GM23338 (cell line): ENCODE results near the gene ZFYVE21. TPM values are rescaled to one million over a fixed set of nuclear protein-coding genes. Genes with fewer than 3 reads are reported as not detected.

Source experiments
- ATAC-seq: fragments of 200-7000 bp; cut with Tn5 transposase; 3 replicates; pipeline ENCODE4 v1.9.1; 2020
- DNase-seq: peaks from one replicate; pipeline ENCODE4 v3.0.0-alpha.2; 2015; ENCODE audit warnings: low spot score
- H2AFZ ChIP-seq: fragments of 200-600 bp; sonication (generic); 2 replicates; pipeline ENCODE4 v1.8.0; 2016; ENCODE audit warnings: antibody characterized with exemption, mild to moderate bottlenecking, moderate library complexity
- H3F3A ChIP-seq: fragments of 200-600 bp; sonication (generic); replicated peaks from 2 replicates; pipeline ENCODE4 v1.8.0; 2017; ENCODE audit warnings: antibody characterized with exemption, mixed run types, low read depth
- H3K27ac ChIP-seq: fragments of 200-600 bp; sonication (generic); 2 replicates; pipeline ENCODE4 v1.6.1; 2016; ENCODE audit warnings: low read depth
- H3K27me3 ChIP-seq: fragments of 200-600 bp; sonication (generic); 2 replicates; pipeline ENCODE4 v1.8.0; 2016; ENCODE audit warnings: mild to moderate bottlenecking, mixed run types, moderate library complexity; ENCODE audit not compliant: insufficient read depth
- H3K36me3 ChIP-seq: fragments of 200-600 bp; sonication (generic); 2 replicates; pipeline ENCODE4 v1.8.0; 2016; ENCODE audit warnings: mild to moderate bottlenecking; ENCODE audit not compliant: insufficient read depth
- H3K4me1 ChIP-seq: fragments of 200-600 bp; sonication (generic); 2 replicates; pipeline ENCODE4 v1.8.0; 2016; ENCODE audit warnings: mild to moderate bottlenecking, moderate library complexity; ENCODE audit not compliant: insufficient read depth
- H3K4me2 ChIP-seq: fragments of 200-600 bp; sonication (generic); 2 replicates; pipeline ENCODE4 v1.7.1; 2017; ENCODE audit warnings: mixed run types
- H3K4me3 ChIP-seq: fragments of 200-600 bp; sonication (generic); 2 replicates; pipeline ENCODE4 v1.6.1; 2016; ENCODE audit warnings: mixed run types
- H3K79me2 ChIP-seq: fragments of 200-600 bp; sonication (generic); replicated peaks from 2 replicates; pipeline ENCODE4 v1.8.0; 2017; ENCODE audit warnings: mild to moderate bottlenecking; ENCODE audit not compliant: insufficient read depth
- H3K9me2 ChIP-seq: fragments of 200-600 bp; sonication (generic); 2 replicates; pipeline ENCODE4 v1.8.0; 2017; ENCODE audit not compliant: insufficient read depth
- H4K20me1 ChIP-seq: fragments of 200-600 bp; sonication (generic); replicated peaks from 2 replicates; pipeline ENCODE4 v1.8.0; 2017; ENCODE audit warnings: mild to moderate bottlenecking; ENCODE audit not compliant: insufficient read depth
- H3K27ac Mint-ChIP-seq: 2 replicates; pipeline ENCODE4 v1.8.0; 2020; ENCODE audit warnings: inconsistent platforms, mild to moderate bottlenecking, moderate library complexity, mixed read lengths
- H3K27me3 Mint-ChIP-seq: 3 replicates; pipeline ENCODE4 v1.8.0; 2022; ENCODE audit warnings: low read depth, mild to moderate bottlenecking, moderate library complexity, mixed read lengths, inconsistent platforms; ENCODE audit not compliant: insufficient read depth, poor library complexity
- H3K36me3 Mint-ChIP-seq: 3 replicates; pipeline ENCODE4 v1.8.0; 2021; ENCODE audit warnings: low read depth, mild to moderate bottlenecking, inconsistent platforms, moderate library complexity, mixed read lengths
- H3K4me1 Mint-ChIP-seq: 3 replicates; pipeline ENCODE4 v1.8.0; 2020; ENCODE audit warnings: mild to moderate bottlenecking, inconsistent platforms, mixed read lengths
- H3K4me3 Mint-ChIP-seq: 3 replicates; pipeline ENCODE4 v1.8.0; 2021; ENCODE audit warnings: moderate library complexity, mild to moderate bottlenecking, inconsistent platforms, mixed read lengths
- H3K9me3 Mint-ChIP-seq: 3 replicates; pipeline ENCODE4 v1.8.0; 2020; ENCODE audit warnings: moderate library complexity, mild to moderate bottlenecking, inconsistent platforms, mixed read lengths
- CTCF ChIP-seq, 2 experiments: fragments of 200-600 bp in 1 of 2; sonication (generic) in 1 of 2; conservative IDR thresholded peaks; 2 replicates each; pipeline versions ENCODE4 v1.5.1 to v1.6.1; 2016 to 2017; ENCODE audit warnings: antibody characterized with exemption in 2 of 2, low read depth in 2 of 2, mild to moderate bottlenecking in 2 of 2, moderate library complexity in 1 of 2
- ETS1 ChIP-seq: IDR thresholded peaks from 2 replicates; pipeline ENCODE4 v1.6.1; 2016; ENCODE audit warnings: antibody characterized with exemption
- NANOG ChIP-seq: IDR thresholded peaks from 2 replicates; pipeline ENCODE4 v1.6.1; 2016; ENCODE audit warnings: antibody characterized with exemption, borderline replicate concordance
- REST ChIP-seq: IDR thresholded peaks from one replicate; pipeline ENCODE4 v1.6.1; 2018; ENCODE audit warnings: antibody characterized with exemption; ENCODE audit not compliant: unreplicated experiment
- polyA plus RNA-seq: library from polyadenylated mRNA; unstranded; fragments of >200 nt; fragmentation: Nextera tagmentation; extraction: Ambion mirVana; gene quantifications from 2 replicates; pipeline ENCODE4 v1.2.1, GENCODE V29; 2016
- total RNA-seq: library from RNA; depleted of rRNA; stranded (reverse); fragments of >200 nt; shearing (Covaris generic); gene quantifications from 2 replicates; pipeline ENCODE4 v1.2.3, GENCODE V29; 2014

Gene ZFYVE21
- total and polyA plus RNA-seq, 2 experiments from 2014 or later: 88.0 to 89.6 TPM

- Histone ChIP-seq H3K4me3 (no peak overlapping the region), H3K9me2 (no peaks in the 10 kb centered on the region), H2AFZ (no peak overlapping the region), H3K27ac (no peak overlapping the region), H3K4me2 (no peak overlapping the region), H3K79me2 (no peaks in the 10 kb centered on the region), H3K27me3 (no peaks in the 10 kb centered on the region), H3F3A (no peaks in the 10 kb centered on the region), H3K36me3 (no peaks in the 10 kb centered on the region), H3K4me1 (no peaks in the 10 kb centered on the region), H4K20me1 (no peaks in the 10 kb centered on the region)
- peaks cover 2% of the 10 kb centered on the region for H3K4me1 Mint-ChIP-seq
- no peak overlapping the region for H3K27ac Mint-ChIP-seq
- no peak overlapping the region for H3K4me3 Mint-ChIP-seq
- no peaks in the 10 kb centered on the region for H3K27me3 Mint-ChIP-seq
- DNase-seq (no peak), ATAC-seq (no peak)
- H3K9me3 Mint-ChIP-seq: no peaks in the 10 kb centered on the region
- H3K36me3 Mint-ChIP-seq: no peaks in the 10 kb centered on the region
- no peak for TF ChIP-seq NANOG
- no peak for TF ChIP-seq REST
Observed at GRCh38 chr14:103770500-103770899, 54.9 kb downstream of the ZFYVE21 start.

GRCh38 chr14:103770902-103771301, 55.3 kb downstream of the ZFYVE21 start:
- H3K79me2 ChIP-seq: no peaks in the 10 kb centered on the region
- Mint-ChIP-seq H3K27ac (no peak overlapping the region), H3K9me3 (no peaks in the 10 kb centered on the region), H3K4me3 (no peak overlapping the region), H3K27me3 (no peaks in the 10 kb centered on the region), H3K36me3 (no peaks in the 10 kb centered on the region), H3K4me1 (no peaks in the 10 kb centered on the region)
- no peak overlapping the region for H3K4me3 ChIP-seq
- no peaks in the 10 kb centered on the region for H3F3A ChIP-seq
- no peaks in the 10 kb centered on the region for H3K27me3 ChIP-seq
- H3K36me3 ChIP-seq: no peaks in the 10 kb centered on the region
- H3K4me2 ChIP-seq: no peak overlapping the region
- no peaks in the 10 kb centered on the region for H4K20me1 ChIP-seq
- H2AFZ ChIP-seq: no peak overlapping the region
- ATAC-seq (peak; percentile 82), DNase-seq (peak; percentile 58)
- H3K9me2 ChIP-seq: no peaks in the 10 kb centered on the region
- no peaks in the 10 kb centered on the region for H3K4me1 ChIP-seq
- TF ChIP-seq CTCF (conservative IDR thresholded peaks at IDR 0.05; ENCODE audit: low read depth in 2 of 2) (peak; percentile 51 to 74), ETS1 (no peak)
- no peak overlapping the region for H3K27ac ChIP-seq
